Stimulated activated CD8-positive, alpha-beta memory T cell treated with anti-CD3 and anti-CD28 coated beads, Interleukin-7, amount 100 ng/mL, for 1 hour (primary cell): Measurements from ENCODE around the gene PBX1.
A peak's percentile ranks its signal among the peaks of the same experiment; 100 is the strongest.
"Not testable (repeated sequence)": the region's sequence is repeated elsewhere in the genome, so short reads cannot be mapped to it uniquely, and the experiment has no call there.

Experiments used
- DNase-seq, 2 donors: peaks; one replicate each; pipeline ENCODE4 v3.0.0-alpha.2; 2020; ENCODE audit warnings: low read depth in 2 of 2

PBX1 gene

GRCh38 chr1:164558461-164559341 lies at the start of gene PBX1:
TSS of gene PBX1 (plus strand) at chr1:164559184.
- DNase-seq = peak; percentile 37 to 47

GRCh38 chr1:164510435-164510834 lies 48.5 kb upstream of the PBX1 start:
- no peak for DNase-seq

GRCh38 chr1:164511001-164511705 lies 47.8 kb upstream of the PBX1 start:
- DNase-seq = no peak

GRCh38 chr1:164515231-164515630 lies 43.8 kb upstream of the PBX1 start:
- no peak for DNase-seq

- DNase-seq = no peak
These were observed 43.2 kb upstream of the PBX1 start for GRCh38 chr1:164515711-164516331.

GRCh38 chr1:164516591-164516990 lies 42.4 kb upstream of the PBX1 start:
- DNase-seq = no peak

- DNase-seq = no peak
These were observed 40.2 kb upstream of the PBX1 start for GRCh38 chr1:164518692-164519332.

GRCh38 chr1:164519426-164519825 lies 39.6 kb upstream of the PBX1 start:
- DNase-seq = no peak

GRCh38 chr1:164524810-164525209 lies 34.2 kb upstream of the PBX1 start:
- no peak for DNase-seq

GRCh38 chr1:164534863-164535610 lies 23.9 kb upstream of the PBX1 start:
- no peak for DNase-seq

- DNase-seq = not testable (repeated sequence)
These were observed 6.5 kb upstream of the PBX1 start for GRCh38 chr1:164552463-164552988.

- no peak for DNase-seq
These were observed 1.7 kb upstream of the PBX1 start for GRCh38 chr1:164557270-164557669.

GRCh38 chr1:164559342-164560051 lies 513 bp downstream of the PBX1 start:
- DNase-seq = no peak

- DNase-seq = no peak
These were observed 1.1 kb downstream of the PBX1 start for GRCh38 chr1:164560121-164560541.

GRCh38 chr1:164560556-164560955 lies 1.6 kb downstream of the PBX1 start:
- DNase-seq = no peak

GRCh38 chr1:164561007-164561406 lies 2.0 kb downstream of the PBX1 start:
- DNase-seq = no peak

- no peak for DNase-seq
These were observed 2.5 kb downstream of the PBX1 start for GRCh38 chr1:164561472-164561871.

- no peak for DNase-seq
These were observed 3.1 kb downstream of the PBX1 start for GRCh38 chr1:164562061-164562460.

GRCh38 chr1:164562511-164562910 lies 3.5 kb downstream of the PBX1 start:
- DNase-seq = no peak

- DNase-seq = no peak
These were observed 4.0 kb downstream of the PBX1 start for GRCh38 chr1:164562947-164563520.
